ENCODE measurements around the gene KRTAP10-11. TPM values are rescaled to one million over a fixed set of nuclear protein-coding genes. Genes with fewer than 3 reads are reported as not detected.

Gene KRTAP10-11
- not detected in 2 replicates for total RNA-seq

DNA sequence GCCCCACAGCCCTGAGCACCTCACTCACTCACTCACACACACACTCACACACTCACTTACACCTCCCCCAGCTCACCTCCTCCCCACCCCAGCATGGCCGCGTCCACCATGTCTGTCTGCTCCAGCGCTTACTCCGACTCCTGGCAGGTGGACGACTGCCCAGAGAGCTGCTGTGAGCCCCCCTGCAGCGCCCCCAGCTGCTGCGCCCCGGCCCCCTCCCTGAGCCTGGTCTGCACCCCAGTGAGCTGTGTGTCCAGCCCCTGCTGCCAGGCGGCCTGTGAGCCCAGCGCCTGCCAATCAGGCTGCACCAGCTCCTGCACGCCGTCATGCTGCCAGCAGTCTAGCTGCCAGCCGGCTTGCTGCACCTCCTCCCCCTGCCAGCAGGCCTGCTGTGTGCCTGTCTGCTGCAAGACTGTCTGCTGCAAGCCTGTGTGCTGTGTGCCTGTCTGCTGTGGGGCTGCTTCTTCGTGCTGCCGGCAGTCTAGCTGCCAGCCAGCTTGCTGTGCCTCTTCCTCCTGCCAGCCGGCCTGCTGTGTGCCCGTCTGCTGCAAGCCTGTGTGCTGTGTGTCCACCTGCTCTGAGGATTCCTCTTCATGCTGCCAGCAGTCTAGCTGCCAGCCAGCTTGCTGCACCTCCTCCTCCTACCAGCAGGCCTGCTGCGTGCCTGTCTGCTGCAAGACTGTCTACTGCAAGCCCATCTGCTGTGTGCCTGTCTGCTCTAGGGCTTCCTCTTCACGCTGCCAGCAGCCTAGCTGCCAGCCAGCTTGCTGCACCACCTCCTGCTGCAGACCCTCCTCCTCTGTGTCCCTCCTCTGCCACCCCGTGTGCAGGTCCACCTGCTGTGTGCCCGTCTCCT is at the start of gene KRTAP10-11:
KRTAP10-11 (plus strand) TSS at position 49 of the 856 bp plus-strand sequence; CDS start at position 94, 45 bp downstream.

GRCh38 chr21:44600118-44600978 is 45.9 kb upstream of the KRTAP10-11 start, which contains the start of gene KRTAP10-7:
Gene KRTAP10-7, plus strand, starts transcription at chr21:44600597. Its CDS starts 25 bp downstream, at chr21:44600622.

GRCh38 chr21:44612029-44612486 is 34.2 kb upstream of the KRTAP10-11 start, which contains the start of gene KRTAP10-8:
Gene KRTAP10-8, plus strand, starts transcription at chr21:44612079. Its CDS starts 22 bp downstream, at chr21:44612101.

DNA sequence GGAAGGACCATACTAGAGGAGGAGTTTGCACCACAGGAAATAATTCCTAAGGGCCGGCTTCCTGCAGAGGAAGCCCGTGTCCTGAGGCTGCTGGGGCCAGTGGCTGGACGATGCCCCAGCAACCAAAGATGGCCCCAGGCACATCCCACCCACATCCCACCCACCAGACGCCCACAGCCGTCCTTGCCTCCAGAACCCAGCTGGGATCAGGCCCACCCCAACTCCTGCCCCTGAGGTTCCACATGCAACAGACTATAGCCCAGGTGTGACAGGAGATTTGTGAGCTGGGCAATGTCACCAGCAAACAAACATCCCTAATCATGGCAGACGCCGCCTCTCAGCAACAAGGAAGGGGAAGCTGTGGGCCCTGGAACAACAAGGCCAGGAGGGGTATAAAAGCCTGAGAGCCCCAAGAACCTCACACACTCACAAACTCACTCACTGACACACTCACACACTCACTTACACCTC is 19.5 kb upstream of the KRTAP10-11 start, which contains the start of gene KRTAP10-9:
KRTAP10-9 (plus strand) TSS at position 421 of the 471 bp plus-strand sequence. CDS start 79 bp downstream, outside the sequence.

DNA sequence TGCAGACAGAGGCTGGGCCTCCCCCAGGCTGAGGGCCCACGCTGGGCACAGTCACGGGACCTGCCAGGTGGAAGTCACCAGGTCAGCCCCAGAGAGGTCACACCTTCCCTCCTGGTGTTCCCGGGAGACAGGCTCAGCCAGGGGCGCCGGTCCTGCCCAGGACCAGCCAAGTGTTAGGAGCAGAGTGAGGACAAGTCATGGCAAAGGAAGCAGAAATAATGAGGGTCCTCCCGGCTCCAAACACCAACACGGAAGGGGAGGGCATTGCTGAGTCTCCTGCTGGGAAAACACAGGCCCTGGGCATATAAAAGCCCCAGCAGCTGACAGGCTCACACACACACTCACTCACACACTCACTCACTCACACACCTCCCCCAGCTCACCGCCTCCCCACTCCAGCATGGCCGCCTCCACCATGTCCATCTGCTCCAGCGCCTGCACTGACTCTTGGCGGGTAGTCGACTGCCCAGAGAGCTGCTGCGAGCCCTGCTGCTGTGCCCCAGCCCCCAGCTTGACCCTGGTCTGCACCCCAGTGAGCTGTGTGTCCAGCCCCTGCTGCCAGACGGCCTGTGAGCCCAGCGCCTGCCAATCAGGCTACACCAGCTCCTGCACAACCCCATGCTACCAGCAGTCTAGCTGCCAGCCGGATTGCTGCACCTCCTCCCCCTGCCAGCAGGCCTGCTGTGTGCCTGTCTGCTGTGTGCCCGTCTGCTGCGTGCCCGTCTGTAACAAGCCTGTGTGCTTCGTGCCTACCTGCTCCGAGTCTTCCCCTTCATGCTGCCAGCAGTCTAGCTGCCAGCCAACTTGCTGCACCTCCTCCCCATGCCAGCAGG is 9.0 kb upstream of the KRTAP10-11 start, which contains the start of gene KRTAP10-10:
KRTAP10-10 (plus strand) TSS at position 339 of the 833 bp plus-strand sequence; CDS start at position 401, 62 bp downstream.

GRCh38 chr21:44654576-44655175 is 8.5 kb downstream of the KRTAP10-11 start, which contains the start of gene KRTAP12-4:
Gene KRTAP12-4, minus strand, starts transcription at chr21:44654659. Its CDS starts 45 bp downstream, at chr21:44654614.

GRCh38 chr21:44657635-44658540 is 11.7 kb downstream of the KRTAP10-11 start, which contains the start of gene KRTAP12-3:
Gene KRTAP12-3, plus strand, starts transcription at chr21:44657932. Its CDS starts 48 bp downstream, at chr21:44657980.

DNA sequence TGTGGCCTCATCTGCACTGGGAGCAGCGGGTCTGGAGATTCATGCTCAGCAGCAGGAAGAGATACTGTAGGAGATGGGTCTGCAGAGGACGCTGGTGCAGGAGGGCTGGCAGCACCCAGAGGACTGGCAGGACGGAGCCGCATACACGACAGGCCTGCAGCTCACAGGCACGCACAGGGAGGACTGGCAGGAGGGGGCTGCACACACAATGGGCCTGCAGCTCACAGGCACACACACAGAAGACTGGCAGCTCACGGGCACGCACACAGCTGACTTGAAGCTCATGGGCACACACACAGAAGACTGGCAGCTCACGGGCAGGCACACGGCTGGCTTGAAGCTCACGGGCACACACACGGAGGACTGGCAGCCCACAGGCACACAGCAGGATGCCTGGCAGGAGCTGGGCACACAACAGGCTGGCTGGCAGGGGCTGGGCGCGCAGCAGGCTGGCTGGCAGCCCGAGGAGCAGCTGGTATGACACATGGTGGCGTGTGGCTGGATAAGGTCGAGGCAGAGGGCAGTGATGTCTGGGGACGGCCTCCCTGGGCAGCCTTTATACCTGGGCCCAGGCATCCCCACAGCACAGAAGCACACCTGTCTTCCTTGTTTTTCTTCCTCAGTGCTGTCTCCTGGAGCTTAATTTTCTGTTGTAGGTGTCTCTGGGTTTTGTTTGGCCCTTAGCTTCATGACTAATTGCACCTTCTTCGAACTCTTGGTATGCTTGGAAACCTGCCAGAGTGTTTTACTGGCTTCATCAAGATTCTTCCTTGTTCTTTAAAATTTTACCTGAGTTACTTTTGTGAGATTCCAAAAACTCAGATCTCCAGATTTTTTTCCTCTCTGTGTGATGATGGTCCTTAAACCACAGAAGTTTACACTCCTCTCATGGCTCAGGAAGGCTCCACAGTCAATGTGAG is 20.4 kb downstream of the KRTAP10-11 start, which contains the start of gene KRTAP12-2:
KRTAP12-2 (minus strand) TSS at position 527 of the 920 bp plus-strand sequence; CDS start at position 486, 41 bp downstream.

GRCh38 chr21:44681861-44682579 is 35.8 kb downstream of the KRTAP10-11 start, which contains the start of gene KRTAP12-1:
Gene KRTAP12-1, minus strand, starts transcription at chr21:44682163. Its CDS starts 40 bp downstream, at chr21:44682123.

Small RNA genes lying within 50 kb of the gene (small RNA-seq; reads per million reads assigned to genes)
- gene KRTAP12-6P, result not detected

Other genes with a start within 250 kb of the KRTAP10-11 start
- gene LRRC3, start 190.9 kb upstream of the KRTAP10-11 start, total RNA-seq, result 1.1 and 1.2 TPM in 2 replicates
- not detected in 2 replicates for gene KRTAP10-1, start 106.2 kb upstream of the KRTAP10-11 start, total RNA-seq
- gene KRTAP10-2, start 94.9 kb upstream of the KRTAP10-11 start, total RNA-seq, result not detected in 2 replicates
- gene KRTAP10-3, start 87.6 kb upstream of the KRTAP10-11 start, total RNA-seq, result not detected in 2 replicates
- not detected in 2 replicates for gene KRTAP10-4, start 72.7 kb upstream of the KRTAP10-11 start, total RNA-seq
- not detected in 2 replicates for gene KRTAP10-5, start 65.8 kb upstream of the KRTAP10-11 start, total RNA-seq
- gene KRTAP10-6, start 53.9 kb upstream of the KRTAP10-11 start, total RNA-seq, result not detected in 2 replicates
- gene KRTAP10-7, start 45.8 kb upstream of the KRTAP10-11 start, total RNA-seq, result not detected in 2 replicates
- not detected in 2 replicates for gene KRTAP10-8, start 34.3 kb upstream of the KRTAP10-11 start, total RNA-seq
- gene KRTAP10-9, start 19.3 kb upstream of the KRTAP10-11 start, total RNA-seq, result not detected in 2 replicates
- gene KRTAP10-10, start 9.1 kb upstream of the KRTAP10-11 start, total RNA-seq, result not detected in 2 replicates
- not detected in 2 replicates for gene KRTAP12-4, start 8.2 kb downstream of the KRTAP10-11 start, total RNA-seq
- not detected in 2 replicates for gene KRTAP12-3, start 11.5 kb downstream of the KRTAP10-11 start, total RNA-seq
- not detected in 2 replicates for gene KRTAP12-2, start 20.5 kb downstream of the KRTAP10-11 start, total RNA-seq
- gene KRTAP12-1, start 35.7 kb downstream of the KRTAP10-11 start, total RNA-seq, result not detected in 2 replicates
- gene KRTAP10-12, start 50.8 kb downstream of the KRTAP10-11 start, total RNA-seq, result not detected in 2 replicates
- not detected in 2 replicates for gene TSPEAR, start 65.2 kb downstream of the KRTAP10-11 start, total RNA-seq
- gene UBE2G2, start 155.4 kb downstream of the KRTAP10-11 start, total RNA-seq, result 42.8 and 43.3 TPM in 2 replicates
- gene SUMO3, start 171.6 kb downstream of the KRTAP10-11 start, total RNA-seq, result 66.7 and 112 TPM in 2 replicates
- 147 and 178 TPM in 2 replicates for gene PTTG1IP, start 227.3 kb downstream of the KRTAP10-11 start, total RNA-seq